Activated naive CD4-positive, alpha-beta T cell (primary cell): ENCODE measurements around the gene IRGQ.
"Not testable (repeated sequence)": the region's sequence is repeated elsewhere in the genome, so short reads cannot be mapped to it uniquely, and the experiment has no call there.

Experiments used
- DNase-seq, 4 experiments: peaks; one replicate each; lab custom pipeline; 2025; lab: John Stamatoyannopoulos, UW

Gene IRGQ

GRCh38 chr19:43598445-43599240 lies 2.7 kb upstream of the IRGQ start:
- DNase-seq = no peak

GRCh38 chr19:43597876-43598275 lies 1.9 kb upstream of the IRGQ start:
- DNase-seq = no peak

- no peak for DNase-seq
These were observed 1.0 kb upstream of the IRGQ start for GRCh38 chr19:43596842-43597461.

- no peak for DNase-seq
These were observed 332 bp downstream of the IRGQ start for GRCh38 chr19:43595605-43595998.

GRCh38 chr19:43594710-43595604 lies 977 bp downstream of the IRGQ start:
- DNase-seq = peak; percentile 22 to 61 (median 42)

GRCh38 chr19:43594081-43594697 lies 1.7 kb downstream of the IRGQ start:
- no peak for DNase-seq

GRCh38 chr19:43592800-43593350 lies 3.1 kb downstream of the IRGQ start:
- DNase-seq = no peak

GRCh38 chr19:43591904-43592772 lies 3.8 kb downstream of the IRGQ start:
- no peak for DNase-seq

- no peak for DNase-seq
These were observed 6.3 kb downstream of the IRGQ start for GRCh38 chr19:43589678-43590077.

- no peak for DNase-seq
These were observed 6.7 kb downstream of the IRGQ start for GRCh38 chr19:43589277-43589676.

- DNase-seq = not testable (repeated sequence)
These were observed 8.9 kb downstream of the IRGQ start for GRCh38 chr19:43587029-43587428.

GRCh38 chr19:43586346-43586745 lies 9.6 kb downstream of the IRGQ start:
- no peak for DNase-seq

- DNase-seq = no peak
These were observed 11.4 kb downstream of the IRGQ start for GRCh38 chr19:43584484-43584883.

- DNase-seq = no peak
These were observed 13.4 kb downstream of the IRGQ start for GRCh38 chr19:43582495-43582894.

GRCh38 chr19:43581467-43581866 lies 14.5 kb downstream of the IRGQ start:
- no peak for DNase-seq

- DNase-seq = no peak
These were observed 17.1 kb downstream of the IRGQ start for GRCh38 chr19:43578787-43579186.

GRCh38 chr19:43575955-43576878 lies 19.7 kb downstream of the IRGQ start:
- DNase-seq = peak in 1 of 4 experiments; percentile 14

- peak; percentile 82 to 92 (median 84) for DNase-seq
These were observed 20.6 kb downstream of the IRGQ start, which contains the start of the genes PINLYP and XRCC1 for GRCh38 chr19:43575156-43575950. Gene PINLYP, plus strand, starts transcription at chr19:43575801. Its CDS starts 1,391 bp downstream, at chr19:43577192. Gene XRCC1, minus strand, starts transcription at chr19:43575527. Its CDS starts 69 bp downstream, at chr19:43575458.
